OCI-LY3 (cell line): ENCODE measurements around the gene APOBEC3G.

Experiments
- H2AFZ ChIP-seq: fragments of 200-600, 300-600 bp; shearing (Covaris generic); 2 replicates; pipeline ENCODE4 v1.6.0; 2014; ENCODE audit warnings: antibody characterized with exemption, low read depth, low read length
- H3K27ac ChIP-seq: fragments of 200-600, 300-600 bp; sonication (generic); 2 replicates; pipeline ENCODE4 v1.5.1; 2014; ENCODE audit warnings: mild to moderate bottlenecking, low read length, moderate library complexity, mixed read lengths
- H3K27me3 ChIP-seq: fragments of 200-600, 300-600 bp; sonication (generic); 2 replicates; pipeline ENCODE4 v1.6.1; 2014; ENCODE audit warnings: low read depth, low read length, mixed read lengths
- H3K36me3 ChIP-seq: fragments of 200-600, 300-600 bp; sonication (generic); replicated peaks from 2 replicates; pipeline ENCODE3; 2014; ENCODE audit warnings: low read depth, low read length, mixed read lengths
- H3K4me1 ChIP-seq: fragments of 300-600, 200-600 bp; sonication (generic); 2 replicates; pipeline ENCODE4 v1.6.1; 2014; ENCODE audit warnings: low read length, mixed read lengths
- H3K4me2 ChIP-seq: fragments of 200-600, 300-600 bp; sonication (generic); 2 replicates; pipeline ENCODE4 v1.6.1; 2014; ENCODE audit warnings: low read length, mixed read lengths
- H3K4me3 ChIP-seq: fragments of 300-600, 200-600 bp; sonication (generic); 2 replicates; pipeline ENCODE4 v1.5.1; 2014; ENCODE audit warnings: antibody characterized with exemption, mild to moderate bottlenecking, low read length, moderate library complexity
- H3K79me2 ChIP-seq: fragments of 300-600, 200-600 bp; shearing (Covaris generic); 2 replicates; pipeline ENCODE4 v1.6.1; 2014; ENCODE audit warnings: mild to moderate bottlenecking, low read length, mixed read lengths
- H3K9ac ChIP-seq: fragments of 300-600, 200-600 bp; shearing (Covaris generic); 2 replicates; pipeline ENCODE4 v1.6.0; 2014; ENCODE audit warnings: mild to moderate bottlenecking, low read length, moderate library complexity
- H3K9me3 ChIP-seq: fragments of 200-600, 300-600 bp; shearing (Covaris generic); 2 replicates; pipeline ENCODE4 v1.6.1; 2014; ENCODE audit warnings: low read length, mixed read lengths; ENCODE audit not compliant: insufficient read depth
- H4K20me1 ChIP-seq: fragments of 200-600, 300-600 bp; sonication (generic); 2 replicates; pipeline ENCODE4 v1.6.1; 2016; ENCODE audit warnings: low read length, mixed read lengths; ENCODE audit not compliant: insufficient read depth
- CTCF ChIP-seq: fragments of 200-600, 300-600 bp; sonication (generic); IDR thresholded peaks from 2 replicates; pipeline ENCODE4 v1.5.1; 2014; ENCODE audit warnings: antibody characterized with exemption, low read length, low read depth
- EZH2phosphoT487 ChIP-seq: fragments of 200-600 bp; shearing (Covaris generic); IDR thresholded peaks from 2 replicates; pipeline ENCODE4 v1.6.1; 2018; ENCODE audit warnings: antibody characterized with exemption, mixed run types, low read depth

The APOBEC3G gene

GRCh38 chr22:39097098-39098020, 20.3 kb downstream of the APOBEC3G start, which contains the start of gene APOBEC3H:
APOBEC3H (plus strand) TSS chr22:39097244; CDS start chr22:39100279, 3,035 bp downstream.
- H3K4me1 ChIP-seq = peaks cover 51% of the 10 kb centered on the region
- H3K4me3 ChIP-seq = no peak within 1 kb of the TSS
- peak within 1 kb of the TSS; percentile 37; the same call in 1 of the 2 replicates for H2AFZ ChIP-seq
- H3K36me3 ChIP-seq = no peaks in the 10 kb centered on the region
- peak within 1 kb of the TSS; percentile 83; the same call in 1 of the 2 replicates for H3K27ac ChIP-seq
- peak within 1 kb of the TSS; percentile 68 for H3K4me2 ChIP-seq
- TF ChIP-seq EZH2phosphoT487 (no peak), CTCF (no peak)
- peak within 1 kb of the TSS; percentile 8; the same call in 1 of the 2 replicates for H3K9ac ChIP-seq
- no peaks in the 10 kb centered on the region for H3K79me2 ChIP-seq
- no peaks in the 10 kb centered on the region for H3K27me3 ChIP-seq
- no peaks in the 10 kb centered on the region for H4K20me1 ChIP-seq
- no peaks in the 10 kb centered on the region for H3K9me3 ChIP-seq

- Histone ChIP-seq H3K4me2 (peak overlapping the region; percentile 68; the same call in 1 of the 2 replicates), H3K9ac (peak overlapping the region; percentile 5; the same call in 1 of the 2 replicates), H3K27ac (0 out of 2 replicates have a peak overlapping the region, but pooled peaks have one; percentile 83), H3K9me3 (no peaks in the 10 kb centered on the region), H3K27me3 (no peaks in the 10 kb centered on the region), H4K20me1 (no peaks in the 10 kb centered on the region), H3K36me3 (no peaks in the 10 kb centered on the region), H2AFZ (peak overlapping the region; percentile 37; the same call in 1 of the 2 replicates), H3K79me2 (no peaks in the 10 kb centered on the region), H3K4me1 (peaks cover 45% of the 10 kb centered on the region), H3K4me3 (no peak overlapping the region)
- TF ChIP-seq EZH2phosphoT487 (no peak), CTCF (no peak)
Measured at GRCh38 chr22:39098026-39098425, 21.0 kb downstream of the APOBEC3G start.

- no peak overlapping the region for H3K4me3 ChIP-seq
- H3K27ac ChIP-seq = peak overlapping the region; percentile 83
- H4K20me1 ChIP-seq = no peaks in the 10 kb centered on the region
- TF ChIP-seq CTCF (no peak), EZH2phosphoT487 (no peak)
- H2AFZ ChIP-seq = no peak overlapping the region
- peak overlapping the region; percentile 68 for H3K4me2 ChIP-seq
- no peaks in the 10 kb centered on the region for H3K27me3 ChIP-seq
- H3K4me1 ChIP-seq = peaks cover 44% of the 10 kb centered on the region
- no peaks in the 10 kb centered on the region for H3K9me3 ChIP-seq
- peak overlapping the region; percentile 15; the same call in 1 of the 2 replicates for H3K9ac ChIP-seq
- H3K36me3 ChIP-seq = no peaks in the 10 kb centered on the region
- H3K79me2 ChIP-seq = no peaks in the 10 kb centered on the region
Measured at GRCh38 chr22:39098576-39098975, 21.5 kb downstream of the APOBEC3G start.

GRCh38 chr22:39101226-39101625, 24.2 kb downstream of the APOBEC3G start:
- Histone ChIP-seq H3K27ac (no peak overlapping the region), H3K36me3 (no peaks in the 10 kb centered on the region), H3K4me1 (peaks cover 44% of the 10 kb centered on the region), H3K9ac (no peak overlapping the region), H3K27me3 (no peaks in the 10 kb centered on the region), H4K20me1 (no peaks in the 10 kb centered on the region), H3K4me3 (no peak overlapping the region), H3K9me3 (no peaks in the 10 kb centered on the region), H3K79me2 (no peaks in the 10 kb centered on the region), H3K4me2 (no peak overlapping the region), H2AFZ (no peak overlapping the region; the same call in 1 of the 2 replicates)
- TF ChIP-seq EZH2phosphoT487 = no peak
- no peak for TF ChIP-seq CTCF
